Measurements from ENCODE around the gene KLHDC3. TPM values are rescaled to one million over a fixed set of nuclear protein-coding genes. Genes with fewer than 3 reads are reported as not detected.

Gene KLHDC3
- total and polyA plus RNA-seq, 2 experiments from 2014 or later: 88.2 to 184 TPM

DNA sequence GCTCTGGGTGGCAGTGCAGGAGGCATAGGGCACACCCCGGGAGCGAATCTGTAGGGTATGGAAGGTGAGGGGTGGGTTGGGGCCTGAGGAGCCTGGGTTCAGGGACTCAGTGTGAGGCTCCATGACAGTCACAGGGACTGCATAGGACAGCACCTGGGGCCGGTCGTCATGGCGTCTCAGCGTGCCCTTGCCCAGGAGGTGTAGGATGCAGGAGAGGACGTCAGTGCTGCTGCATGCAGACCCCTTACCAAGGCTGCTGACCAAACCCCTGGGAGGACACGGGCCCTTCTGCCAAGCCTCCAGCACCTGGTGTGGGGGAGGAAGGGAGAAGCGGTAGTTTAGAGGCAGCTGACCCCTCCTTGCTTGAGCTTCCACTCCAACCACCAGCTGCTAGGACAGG lies 23.7 kb downstream of the KLHDC3 start (continued):
- no peak for TF ChIP-seq POLR2AphosphoS5 (IDR thresholded peaks at IDR 0.05; ENCODE audit: low read depth)
- TF ChIP-seq EZH2phosphoT487 (IDR thresholded peaks at IDR 0.05; ENCODE audit: unreplicated experiment): no peak
- TF ChIP-seq, protein P1, sequence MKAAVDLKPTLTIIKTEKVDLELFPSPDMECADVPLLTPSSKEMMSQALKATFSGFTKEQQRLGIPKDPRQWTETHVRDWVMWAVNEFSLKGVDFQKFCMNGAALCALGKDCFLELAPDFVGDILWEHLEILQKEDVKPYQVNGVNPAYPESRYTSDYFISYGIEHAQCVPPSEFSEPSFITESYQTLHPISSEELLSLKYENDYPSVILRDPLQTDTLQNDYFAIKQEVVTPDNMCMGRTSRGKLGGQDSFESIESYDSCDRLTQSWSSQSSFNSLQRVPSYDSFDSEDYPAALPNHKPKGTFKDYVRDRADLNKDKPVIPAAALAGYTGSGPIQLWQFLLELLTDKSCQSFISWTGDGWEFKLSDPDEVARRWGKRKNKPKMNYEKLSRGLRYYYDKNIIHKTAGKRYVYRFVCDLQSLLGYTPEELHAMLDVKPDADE (IDR thresholded peaks at IDR 0.05): no peak
- no peak for TF ChIP-seq CREB1 (CRISPR knock-in tag; IDR thresholded peaks at IDR 0.05; ENCODE audit: low read depth)
- no peak for TF ChIP-seq ZNF114 (CRISPR knock-in tag; IDR thresholded peaks at IDR 0.05)
- no peak for TF ChIP-seq EZH2 (IDR thresholded peaks at IDR 0.05; ENCODE audit: low read depth, unreplicated experiment)

DNA sequence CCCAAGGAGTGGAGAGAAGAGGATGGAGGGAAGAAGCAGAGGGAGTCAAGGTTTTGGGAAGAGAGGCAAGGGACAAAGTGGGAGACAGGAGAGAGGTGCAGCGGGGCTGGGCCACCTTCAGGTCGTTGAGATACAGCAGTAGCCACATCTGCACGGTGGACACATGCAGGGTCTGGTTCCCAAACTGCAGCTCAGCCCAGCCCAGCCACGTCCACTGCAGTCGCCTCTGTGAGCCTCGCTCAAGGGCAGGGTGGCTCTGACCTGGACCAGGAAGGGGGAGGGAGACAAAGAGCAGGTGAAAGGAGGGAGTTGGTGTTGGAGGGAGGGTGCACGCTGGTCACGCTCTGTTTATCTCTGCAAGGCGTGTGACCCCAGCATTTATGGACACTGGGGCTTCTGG lies 24.7 kb downstream of the KLHDC3 start:
- H3K79me2 ChIP-seq (replicated peaks; ENCODE audit: insufficient read depth): no peaks in the 10 kb centered on the region
- no peaks in the 10 kb centered on the region for H3K4me1 ChIP-seq (ENCODE audit: insufficient read depth)
- ATAC-seq: no peak
- H3K9me2 ChIP-seq (ENCODE audit: insufficient read depth): no peaks in the 10 kb centered on the region
- Mint-ChIP-seq H3K27ac (no peak overlapping the region), H3K4me3 (no peak overlapping the region), H3K27me3 (ENCODE audit: insufficient read depth, low read depth, poor library complexity) (peaks cover 6% of the 10 kb centered on the region), H3K36me3 (ENCODE audit: low read depth) (peaks cover 51% of the 10 kb centered on the region), H3K9me3 (no peaks in the 10 kb centered on the region), H3K4me1 (no peaks in the 10 kb centered on the region)
- H3F3A ChIP-seq (replicated peaks; ENCODE audit: low read depth): 0 out of 2 replicates have a peak, but pooled peaks cover 5% of the 10 kb centered on the region
- no peaks in the 10 kb centered on the region for H3K27me3 ChIP-seq (ENCODE audit: insufficient read depth)
- no peak overlapping the region for H2AFZ ChIP-seq
- H3K27ac ChIP-seq (ENCODE audit: low read depth): no peak overlapping the region
- peaks cover 4% of the 10 kb centered on the region; the same call in 1 of the 2 replicates for H4K20me1 ChIP-seq (replicated peaks; ENCODE audit: insufficient read depth)
- H3K36me3 ChIP-seq (ENCODE audit: insufficient read depth): no peaks in the 10 kb centered on the region
- no peak overlapping the region for H3K4me3 ChIP-seq
- TF ChIP-seq STAT1 (IDR thresholded peaks at IDR 0.05; ENCODE audit: unreplicated experiment): no peak
- TF ChIP-seq ZNF114 (CRISPR knock-in tag; IDR thresholded peaks at IDR 0.05): no peak
- no peak for TF ChIP-seq EZH2phosphoT487 (IDR thresholded peaks at IDR 0.05; ENCODE audit: unreplicated experiment)
- TF ChIP-seq, protein P2, sequence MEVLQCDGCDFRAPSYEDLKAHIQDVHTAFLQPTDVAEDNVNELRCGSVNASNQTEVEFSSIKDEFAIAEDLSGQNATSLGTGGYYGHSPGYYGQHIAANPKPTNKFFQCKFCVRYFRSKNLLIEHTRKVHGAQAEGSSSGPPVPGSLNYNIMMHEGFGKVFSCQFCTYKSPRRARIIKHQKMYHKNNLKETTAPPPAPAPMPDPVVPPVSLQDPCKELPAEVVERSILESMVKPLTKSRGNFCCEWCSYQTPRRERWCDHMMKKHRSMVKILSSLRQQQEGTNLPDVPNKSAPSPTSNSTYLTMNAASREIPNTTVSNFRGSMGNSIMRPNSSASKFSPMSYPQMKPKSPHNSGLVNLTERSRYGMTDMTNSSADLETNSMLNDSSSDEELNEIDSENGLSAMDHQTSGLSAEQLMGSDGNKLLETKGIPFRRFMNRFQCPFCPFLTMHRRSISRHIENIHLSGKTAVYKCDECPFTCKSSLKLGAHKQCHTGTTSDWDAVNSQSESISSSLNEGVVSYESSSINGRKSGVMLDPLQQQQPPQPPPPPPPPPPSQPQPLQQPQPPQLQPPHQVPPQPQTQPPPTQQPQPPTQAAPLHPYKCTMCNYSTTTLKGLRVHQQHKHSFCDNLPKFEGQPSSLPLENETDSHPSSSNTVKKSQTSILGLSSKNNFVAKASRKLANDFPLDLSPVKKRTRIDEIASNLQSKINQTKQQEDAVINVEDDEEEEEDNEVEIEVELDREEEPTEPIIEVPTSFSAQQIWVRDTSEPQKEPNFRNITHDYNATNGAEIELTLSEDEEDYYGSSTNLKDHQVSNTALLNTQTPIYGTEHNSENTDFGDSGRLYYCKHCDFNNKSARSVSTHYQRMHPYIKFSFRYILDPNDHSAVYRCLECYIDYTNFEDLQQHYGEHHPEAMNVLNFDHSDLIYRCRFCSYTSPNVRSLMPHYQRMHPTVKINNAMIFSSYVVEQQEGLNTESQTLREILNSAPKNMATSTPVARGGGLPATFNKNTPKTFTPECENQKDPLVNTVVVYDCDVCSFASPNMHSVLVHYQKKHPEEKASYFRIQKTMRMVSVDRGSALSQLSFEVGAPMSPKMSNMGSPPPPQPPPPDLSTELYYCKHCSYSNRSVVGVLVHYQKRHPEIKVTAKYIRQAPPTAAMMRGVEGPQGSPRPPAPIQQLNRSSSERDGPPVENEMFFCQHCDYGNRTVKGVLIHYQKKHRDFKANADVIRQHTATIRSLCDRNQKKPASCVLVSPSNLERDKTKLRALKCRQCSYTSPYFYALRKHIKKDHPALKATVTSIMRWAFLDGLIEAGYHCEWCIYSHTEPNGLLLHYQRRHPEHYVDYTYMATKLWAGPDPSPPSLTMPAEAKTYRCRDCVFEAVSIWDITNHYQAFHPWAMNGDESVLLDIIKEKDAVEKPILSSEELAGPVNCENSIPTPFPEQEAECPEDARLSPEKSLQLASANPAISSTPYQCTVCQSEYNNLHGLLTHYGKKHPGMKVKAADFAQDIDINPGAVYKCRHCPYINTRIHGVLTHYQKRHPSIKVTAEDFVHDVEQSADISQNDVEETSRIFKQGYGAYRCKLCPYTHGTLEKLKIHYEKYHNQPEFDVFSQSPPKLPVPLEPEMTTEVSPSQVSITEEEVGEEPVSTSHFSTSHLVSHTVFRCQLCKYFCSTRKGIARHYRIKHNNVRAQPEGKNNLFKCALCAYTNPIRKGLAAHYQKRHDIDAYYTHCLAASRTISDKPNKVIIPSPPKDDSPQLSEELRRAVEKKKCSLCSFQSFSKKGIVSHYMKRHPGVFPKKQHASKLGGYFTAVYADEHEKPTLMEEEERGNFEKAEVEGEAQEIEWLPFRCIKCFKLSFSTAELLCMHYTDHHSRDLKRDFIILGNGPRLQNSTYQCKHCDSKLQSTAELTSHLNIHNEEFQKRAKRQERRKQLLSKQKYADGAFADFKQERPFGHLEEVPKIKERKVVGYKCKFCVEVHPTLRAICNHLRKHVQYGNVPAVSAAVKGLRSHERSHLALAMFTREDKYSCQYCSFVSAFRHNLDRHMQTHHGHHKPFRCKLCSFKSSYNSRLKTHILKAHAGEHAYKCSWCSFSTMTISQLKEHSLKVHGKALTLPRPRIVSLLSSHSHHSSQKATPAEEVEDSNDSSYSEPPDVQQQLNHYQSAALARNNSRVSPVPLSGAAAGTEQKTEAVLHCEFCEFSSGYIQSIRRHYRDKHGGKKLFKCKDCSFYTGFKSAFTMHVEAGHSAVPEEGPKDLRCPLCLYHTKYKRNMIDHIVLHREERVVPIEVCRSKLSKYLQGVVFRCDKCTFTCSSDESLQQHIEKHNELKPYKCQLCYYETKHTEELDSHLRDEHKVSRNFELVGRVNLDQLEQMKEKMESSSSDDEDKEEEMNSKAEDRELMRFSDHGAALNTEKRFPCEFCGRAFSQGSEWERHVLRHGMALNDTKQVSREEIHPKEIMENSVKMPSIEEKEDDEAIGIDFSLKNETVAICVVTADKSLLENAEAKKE (CRISPR knock-in tag; IDR thresholded peaks at IDR 0.05): no peak
- TF ChIP-seq ZNF331 (CRISPR knock-in tag; IDR thresholded peaks at IDR 0.05; ENCODE audit: low read depth): no peak
- TF ChIP-seq, protein P1 (IDR thresholded peaks at IDR 0.05): no peak
- H3K4me2 ChIP-seq: no peak overlapping the region
- DNase-seq (ENCODE audit: low spot score): no peak
